HG02884 (cell line): Measurements from ENCODE around the gene TWSG1.
"Not testable (repeated sequence)": the region's sequence is repeated elsewhere in the genome, so short reads cannot be mapped to it uniquely, and the experiment has no call there.

Experiments used
- ATAC-seq: cut with Tn5 transposase; IDR thresholded peaks from one replicate; pipeline ENCODE4 v1.9.1; 2021; ENCODE audit warnings: mild to moderate bottlenecking, moderate library complexity; ENCODE audit not compliant: unreplicated experiment

TWSG1 gene

DNA sequence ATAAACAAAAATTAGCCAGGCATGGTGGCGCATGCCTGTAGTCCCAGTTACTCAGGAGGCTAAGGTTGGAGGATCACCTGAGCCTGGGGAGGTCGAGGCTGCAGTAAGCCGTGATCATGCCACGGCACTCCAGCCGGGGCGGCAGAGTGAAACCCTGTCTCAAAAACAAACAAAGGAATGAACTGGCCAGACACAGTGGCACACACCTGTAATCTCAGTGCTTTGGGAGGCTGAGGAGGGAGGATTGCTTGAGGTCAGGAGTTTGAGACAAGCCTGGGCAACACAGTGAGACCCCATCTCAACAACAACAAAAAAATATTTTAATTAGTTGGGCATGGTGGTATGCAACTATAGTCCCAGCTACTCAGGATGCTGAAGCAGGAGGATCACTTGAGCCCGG lies 116.3 kb downstream of the TWSG1 start:
- ATAC-seq, result not testable (repeated sequence)
